GM21786 (cell line): ENCODE measurements around the gene KMT2C.
"Not testable (repeated sequence)": the region's sequence is repeated elsewhere in the genome, so short reads cannot be mapped to it uniquely, and the experiment has no call there.

ENCODE experiments used
- ATAC-seq: cut with Tn5 transposase; IDR thresholded peaks from one replicate; pipeline ENCODE4 v1.9.1; 2021; ENCODE audit not compliant: unreplicated experiment

The KMT2C gene

GRCh38 chr7:152441810-152442209, 6.0 kb upstream of the KMT2C start:
- ATAC-seq = not testable (repeated sequence)

DNA sequence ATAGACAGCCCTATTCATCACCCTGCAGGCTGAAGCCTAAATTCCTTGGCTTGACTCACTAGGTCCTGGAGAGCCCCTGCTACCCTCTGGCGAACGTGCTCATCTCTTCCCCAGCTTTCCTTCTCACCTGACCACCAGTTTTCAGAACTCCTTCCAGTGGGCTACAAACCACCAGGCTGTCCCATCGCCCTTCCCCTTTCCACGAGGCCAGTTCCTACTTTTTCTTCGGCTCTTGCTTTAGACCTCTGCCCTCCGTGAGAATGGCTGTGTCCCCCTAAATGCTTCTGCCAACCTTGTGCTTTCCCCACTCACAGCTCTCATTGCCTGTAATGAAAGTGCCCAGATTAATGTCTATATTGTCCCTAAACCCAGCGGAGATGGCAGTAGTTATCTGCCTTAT, 5.4 kb upstream of the KMT2C start:
- not testable (repeated sequence) for ATAC-seq

GRCh38 chr7:152438017-152438416, 2.2 kb upstream of the KMT2C start:
- not testable (repeated sequence) for ATAC-seq

DNA sequence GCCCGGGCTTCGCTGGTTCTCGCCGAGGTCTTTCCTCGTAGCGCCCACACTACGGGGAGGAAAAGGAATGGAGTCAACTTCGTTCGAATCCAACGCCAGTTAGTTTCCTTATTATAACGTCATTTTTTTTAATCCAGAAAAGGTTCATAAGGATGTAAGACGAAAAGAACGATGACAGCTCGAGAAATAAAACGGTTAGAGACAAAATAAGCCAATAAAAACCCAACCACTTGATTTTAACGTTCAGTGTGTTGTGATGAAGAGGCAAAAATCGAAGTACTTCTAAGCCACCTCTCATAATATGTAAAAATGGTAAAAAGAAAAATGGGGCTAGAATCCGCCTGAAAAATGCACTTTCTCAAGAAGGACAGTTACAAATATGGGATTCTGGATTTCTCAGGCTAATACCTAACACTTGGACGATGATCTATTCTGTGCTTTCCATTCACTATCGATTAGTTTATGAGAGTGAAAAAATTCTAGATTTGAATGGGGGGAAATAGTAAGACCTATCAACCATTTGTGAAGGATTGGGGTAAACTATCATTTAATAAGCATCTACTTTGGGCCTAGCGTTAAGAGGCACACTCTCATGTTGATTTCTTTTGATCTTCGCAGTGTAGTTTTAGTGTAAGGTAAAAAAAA, 1.2 kb upstream of the KMT2C start:
- not testable (repeated sequence) for ATAC-seq

DNA sequence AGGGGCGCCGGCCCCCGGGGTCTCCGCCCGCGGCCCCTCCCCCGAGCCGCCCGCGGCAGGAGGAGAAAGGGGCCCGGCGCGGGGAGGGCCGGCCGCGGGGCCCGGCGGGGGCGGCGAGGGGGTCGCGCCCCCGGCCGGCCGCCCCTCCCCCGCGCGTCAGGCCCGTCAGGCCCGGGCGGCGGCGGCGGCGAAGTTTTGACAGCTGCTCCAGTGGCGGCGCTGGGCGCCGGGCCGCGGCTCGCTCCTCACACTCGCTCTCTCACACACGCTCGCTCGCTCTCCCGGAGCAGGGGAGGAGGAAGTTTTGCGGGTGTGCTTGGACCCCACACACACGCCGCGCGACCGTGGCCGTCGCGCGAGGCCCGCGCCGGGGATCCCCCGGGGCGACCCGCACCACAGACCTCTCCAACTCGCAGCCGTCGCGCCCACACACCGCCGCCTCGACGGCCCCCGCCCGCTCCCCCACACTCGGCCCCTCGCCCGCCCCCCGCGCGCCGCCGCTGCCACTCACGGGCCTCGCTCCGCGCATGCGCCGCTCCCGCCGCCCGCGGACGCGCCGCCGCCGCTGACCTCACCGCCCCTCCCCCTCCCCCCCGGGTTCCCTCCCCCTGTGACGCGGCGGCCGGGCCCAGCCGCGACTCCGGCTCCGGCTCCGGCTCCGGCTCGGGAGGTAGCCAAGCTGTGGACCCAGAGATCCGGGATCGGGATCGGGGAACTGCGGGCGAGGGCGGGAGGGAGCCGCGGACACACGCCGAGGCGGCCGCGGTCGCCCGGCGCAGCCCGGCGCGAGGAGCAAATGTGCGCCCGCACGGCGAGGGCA, 518 bp upstream of the KMT2C start:
- peak; percentile 47 for ATAC-seq

DNA sequence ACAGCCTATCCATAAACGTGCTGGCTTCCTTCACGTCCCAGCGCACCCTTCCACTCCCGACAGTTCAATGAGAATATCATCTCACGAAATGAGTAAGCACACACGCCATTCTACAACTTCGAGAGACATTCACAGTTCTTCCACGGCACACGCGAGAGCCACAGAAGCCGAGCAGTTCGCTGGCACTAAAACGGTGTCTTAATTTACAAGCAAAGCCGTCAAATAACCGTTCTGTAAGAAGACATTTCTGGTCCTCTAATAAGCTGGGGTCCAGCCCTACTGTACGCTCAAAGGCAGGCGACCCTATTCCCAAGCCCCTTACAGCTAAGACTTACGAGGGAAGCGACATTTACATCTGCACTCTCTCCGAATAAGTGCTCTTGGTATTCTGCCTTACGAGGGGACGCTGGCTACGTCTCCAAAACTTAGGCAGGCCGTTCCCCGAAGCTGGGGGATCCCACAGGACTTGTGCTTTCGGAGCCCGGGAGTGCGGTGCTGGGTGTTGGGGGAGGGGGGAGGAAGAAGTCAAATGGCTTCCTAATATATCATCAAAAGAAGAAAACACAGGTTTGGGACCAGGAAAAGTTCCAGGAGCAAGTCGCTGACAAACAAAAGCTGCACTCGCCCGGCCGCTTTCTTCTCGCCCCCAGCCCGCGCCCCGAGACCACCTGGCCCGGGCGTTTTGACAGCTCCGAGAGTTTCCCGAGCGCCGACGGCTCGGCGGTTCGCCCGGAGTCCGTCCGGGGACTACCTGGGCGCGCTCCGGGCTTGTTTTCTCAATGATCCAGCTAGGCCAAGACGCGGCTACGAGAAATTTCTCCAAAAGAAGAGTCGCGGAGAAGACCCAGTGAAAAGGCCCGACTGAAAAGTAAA, 1.1 kb downstream of the KMT2C start:
- peak; percentile 28 for ATAC-seq

DNA sequence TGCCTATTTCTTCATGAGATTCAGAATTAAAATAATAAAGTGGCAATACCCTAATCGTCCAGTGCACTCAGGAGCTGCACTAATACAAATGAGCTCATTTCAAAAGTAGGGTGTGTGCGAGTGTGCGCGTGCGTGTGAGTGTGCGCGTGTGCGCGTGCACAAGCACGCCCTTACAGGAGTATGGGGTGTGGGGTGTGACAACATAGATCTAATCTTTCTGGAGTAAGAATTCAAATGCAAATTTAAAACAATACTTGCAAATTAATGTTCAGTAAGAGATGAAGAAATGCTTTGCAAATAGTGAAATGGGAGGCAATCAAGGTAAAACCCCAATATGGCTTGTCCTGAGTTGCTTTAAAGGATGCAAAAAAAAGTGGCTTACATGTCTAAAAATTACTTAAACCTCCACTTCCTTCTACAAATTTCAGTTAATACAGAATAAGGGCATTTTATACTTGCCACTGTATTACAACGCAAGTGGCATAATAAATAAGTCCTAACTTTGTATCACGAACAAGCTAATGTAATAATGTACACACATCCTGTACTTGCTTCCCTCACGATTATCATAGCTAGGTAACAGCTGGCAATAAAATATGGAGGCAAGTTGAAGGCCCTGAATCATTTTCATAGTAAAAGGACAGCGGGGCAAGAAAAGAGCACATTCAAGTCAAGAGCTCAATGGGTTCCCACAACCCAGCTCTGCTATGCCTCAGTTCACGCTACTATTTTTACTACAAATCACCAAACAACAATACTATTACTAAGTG, 1.9 kb downstream of the KMT2C start:
- ATAC-seq = peak; percentile 19

DNA sequence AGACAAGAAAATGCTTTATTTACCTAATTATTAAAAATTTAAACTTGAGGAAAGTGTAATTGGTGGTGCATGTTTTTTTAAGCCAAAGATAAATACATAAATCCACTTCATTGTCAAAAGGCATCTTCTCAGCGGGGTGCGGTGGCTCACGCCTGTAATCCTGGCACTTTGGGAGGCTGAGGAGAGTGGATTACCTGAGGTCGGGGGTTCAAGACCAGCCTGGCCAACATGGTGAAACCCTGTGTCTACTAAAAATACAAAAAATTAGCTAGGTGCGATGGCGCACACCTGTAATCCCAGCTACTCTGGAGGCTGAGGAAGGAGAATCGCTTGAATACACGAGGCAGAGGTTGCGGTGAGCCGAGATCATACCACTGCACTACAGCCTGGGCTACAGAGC, 3.1 kb downstream of the KMT2C start:
- not testable (repeated sequence) for ATAC-seq

GRCh38 chr7:152430854-152431253, 4.9 kb downstream of the KMT2C start:
- ATAC-seq = no peak

GRCh38 chr7:152430118-152430517, 5.7 kb downstream of the KMT2C start:
- ATAC-seq = not testable (repeated sequence)

DNA sequence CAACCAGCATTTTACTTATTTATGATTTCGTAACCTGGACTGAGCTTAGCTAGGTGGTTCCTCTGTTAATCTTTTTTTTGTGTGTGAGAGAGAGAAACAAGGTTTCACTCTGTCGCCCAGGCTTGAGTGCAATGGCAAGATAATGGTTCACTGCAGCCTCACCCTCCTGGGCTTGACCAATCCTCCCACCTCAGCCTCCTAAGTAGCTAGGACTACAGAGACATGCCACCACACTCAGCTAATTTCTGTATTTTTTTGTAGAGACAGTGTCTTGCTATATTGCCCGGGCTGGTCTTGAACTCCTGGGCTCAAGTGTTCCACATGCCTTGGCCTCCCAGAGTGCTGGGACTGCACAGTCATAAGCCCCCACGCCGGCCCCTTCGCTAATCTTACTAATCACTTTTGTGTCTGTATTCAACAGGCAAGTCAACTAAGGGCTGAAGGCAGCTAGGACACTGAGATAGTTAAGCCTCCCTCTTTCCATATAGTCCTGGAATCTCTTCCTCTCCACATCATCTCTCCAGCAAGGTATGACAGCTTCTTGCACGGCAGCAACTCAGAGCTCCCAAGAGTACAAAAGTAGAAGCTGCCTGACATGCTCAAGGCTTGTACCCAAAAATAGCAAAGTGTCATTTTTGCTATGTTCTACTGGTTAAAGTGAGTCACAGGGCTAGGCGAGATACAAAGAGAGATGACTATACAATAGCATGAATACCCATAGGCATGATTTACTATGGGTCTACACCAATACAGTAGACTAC, 11.3 kb downstream of the KMT2C start:
- no peak for ATAC-seq

DNA sequence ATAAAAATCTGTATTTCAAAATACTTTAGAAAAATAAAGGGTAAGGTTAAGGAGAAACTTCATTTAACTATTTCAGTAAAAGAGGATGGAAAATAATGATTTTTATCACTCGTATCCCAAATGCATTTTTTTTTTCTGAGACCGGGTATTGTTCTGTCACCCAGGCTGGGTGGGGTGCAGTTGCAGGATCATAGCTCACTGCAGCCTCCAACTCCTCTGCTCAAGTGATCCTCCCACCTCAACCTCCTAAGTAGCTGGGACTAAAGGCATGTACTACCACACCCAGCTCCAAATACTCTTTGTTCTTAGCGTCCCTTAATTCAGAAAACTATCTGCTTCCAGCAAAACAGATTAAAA, 11.8 kb downstream of the KMT2C start:
- no peak for ATAC-seq

DNA sequence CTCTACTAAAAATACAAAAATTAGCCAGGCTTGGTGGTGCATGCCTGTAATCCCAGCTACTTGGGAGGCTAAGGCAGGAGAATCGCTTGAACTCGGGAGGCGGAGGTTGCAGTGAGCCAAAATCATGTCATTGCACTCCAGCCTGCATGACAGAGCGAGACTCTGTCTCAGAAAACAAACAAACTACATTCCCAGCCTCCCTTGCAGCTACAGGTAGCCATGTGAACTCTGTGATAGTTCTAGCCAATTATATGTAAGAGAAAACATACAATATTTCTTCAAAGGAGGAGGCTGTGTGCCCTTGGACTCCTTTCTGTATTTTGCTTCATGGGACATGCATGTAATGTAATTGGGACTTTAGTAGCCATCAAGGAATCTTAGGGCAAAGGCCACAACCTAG, 12.6 kb downstream of the KMT2C start:
- ATAC-seq = not testable (repeated sequence)

DNA sequence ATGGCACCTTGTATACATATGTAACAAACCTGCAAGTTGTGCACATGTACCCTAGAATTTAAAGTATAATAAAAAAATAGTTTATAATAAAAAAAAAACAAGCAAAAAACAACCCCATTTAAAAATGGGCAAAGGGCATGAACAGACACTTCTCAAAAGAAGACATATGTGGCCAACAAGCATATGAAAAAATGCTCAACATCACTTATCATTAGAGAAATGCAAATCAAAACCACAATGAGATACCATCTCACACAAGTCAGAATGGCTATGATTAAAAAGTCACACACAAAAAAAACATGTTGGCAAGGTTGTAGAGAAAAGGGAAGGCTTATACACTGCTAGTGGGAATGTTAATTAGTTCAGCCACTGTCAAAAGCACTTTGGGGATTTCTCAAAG, 14.9 kb downstream of the KMT2C start:
- not testable (repeated sequence) for ATAC-seq

GRCh38 chr7:152419473-152420429, 16.1 kb downstream of the KMT2C start:
- ATAC-seq = no peak

DNA sequence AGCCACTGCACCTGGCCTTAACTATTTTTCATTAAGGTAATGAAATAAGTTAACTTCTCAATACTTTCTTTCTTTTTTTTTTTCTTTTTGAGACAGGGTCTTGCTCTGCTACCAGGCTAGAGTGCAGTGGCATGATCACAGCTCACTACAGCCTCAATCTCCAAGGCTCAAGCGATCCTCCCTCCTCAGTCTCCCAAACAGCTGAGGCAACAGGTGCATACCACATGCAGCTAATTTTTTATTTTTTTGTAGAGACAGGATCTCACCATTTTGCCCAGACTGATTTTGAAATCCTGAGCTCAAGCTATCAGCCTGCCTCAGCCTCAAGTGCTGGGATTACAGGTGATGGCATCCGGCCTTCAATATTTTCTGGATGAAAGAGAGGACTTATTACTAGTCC, 21.0 kb downstream of the KMT2C start:
- no peak for ATAC-seq

DNA sequence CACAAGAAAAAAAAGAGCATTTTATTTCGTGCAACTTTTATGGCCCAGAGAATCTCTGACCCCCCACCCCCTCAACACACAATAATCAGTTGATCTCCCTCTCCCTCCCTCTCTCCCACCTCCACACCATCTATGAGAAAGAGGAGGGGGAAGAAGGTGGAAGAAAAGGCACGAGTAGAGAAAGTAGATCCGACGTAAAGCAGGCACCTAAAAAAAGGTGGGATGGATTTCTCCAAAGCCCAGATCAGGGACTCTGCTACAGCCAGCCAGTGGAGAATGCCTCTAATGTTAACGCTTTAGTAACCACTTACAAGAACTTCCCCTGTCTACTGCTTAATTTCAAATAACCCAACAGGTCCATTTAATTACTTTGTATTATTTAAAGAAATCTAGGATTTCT, 24.4 kb downstream of the KMT2C start:
- no peak for ATAC-seq

GRCh38 chr7:152406491-152406890, 29.3 kb downstream of the KMT2C start:
- no peak for ATAC-seq

GRCh38 chr7:152406030-152406429, 29.8 kb downstream of the KMT2C start:
- not testable (repeated sequence) for ATAC-seq
